ENCODE results near the gene MOSMO. TPM values are rescaled to one million over a fixed set of nuclear protein-coding genes. Genes with fewer than 3 reads are reported as not detected.

MOSMO gene
- total and polyA plus RNA-seq, 10 of the 15 experiments (the other 5 are each of a cell fraction or from before 2014, with no cell fraction given), result 1.7 to 26.7 (median 12.2) TPM

- POLR2A ChIA-PET, result interaction anchor here (0.6 to 1.9 kb wide), 8 partner anchors 20 to 129 kb away, joined by 3 to 8 read pairs (median 5); no protein-coding TSS in a partner anchor
Measured at GRCh38 chr16:22078656-22079055, 70.7 kb downstream of the MOSMO start.

More at GRCh38 chr16:22078656-22079055, 70.7 kb downstream of the MOSMO start:
- no peak for ATAC-seq
- TF ChIP-seq, protein P1, sequence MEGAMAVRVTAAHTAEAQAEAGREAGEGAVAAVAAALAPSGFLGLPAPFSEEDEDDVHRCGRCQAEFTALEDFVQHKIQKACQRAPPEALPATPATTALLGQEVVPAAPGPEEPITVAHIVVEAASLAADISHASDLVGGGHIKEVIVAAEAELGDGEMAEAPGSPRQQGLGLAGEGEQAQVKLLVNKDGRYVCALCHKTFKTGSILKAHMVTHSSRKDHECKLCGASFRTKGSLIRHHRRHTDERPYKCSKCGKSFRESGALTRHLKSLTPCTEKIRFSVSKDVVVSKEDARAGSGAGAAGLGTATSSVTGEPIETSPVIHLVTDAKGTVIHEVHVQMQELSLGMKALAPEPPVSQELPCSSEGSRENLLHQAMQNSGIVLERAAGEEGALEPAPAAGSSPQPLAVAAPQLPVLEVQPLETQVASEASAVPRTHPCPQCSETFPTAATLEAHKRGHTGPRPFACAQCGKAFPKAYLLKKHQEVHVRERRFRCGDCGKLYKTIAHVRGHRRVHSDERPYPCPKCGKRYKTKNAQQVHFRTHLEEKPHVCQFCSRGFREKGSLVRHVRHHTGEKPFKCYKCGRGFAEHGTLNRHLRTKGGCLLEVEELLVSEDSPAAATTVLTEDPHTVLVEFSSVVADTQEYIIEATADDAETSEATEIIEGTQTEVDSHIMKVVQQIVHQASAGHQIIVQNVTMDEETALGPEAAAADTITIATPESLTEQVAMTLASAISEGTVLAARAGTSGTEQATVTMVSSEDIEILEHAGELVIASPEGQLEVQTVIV (IDR thresholded peaks at IDR 0.05; ENCODE audit: borderline replicate concordance, partially characterized antibody), result no peak
- TF ChIP-seq FOXM1 (IDR thresholded peaks at IDR 0.05; ENCODE audit: low read depth, low read length), result no peak
- TF ChIP-seq, protein P2, sequence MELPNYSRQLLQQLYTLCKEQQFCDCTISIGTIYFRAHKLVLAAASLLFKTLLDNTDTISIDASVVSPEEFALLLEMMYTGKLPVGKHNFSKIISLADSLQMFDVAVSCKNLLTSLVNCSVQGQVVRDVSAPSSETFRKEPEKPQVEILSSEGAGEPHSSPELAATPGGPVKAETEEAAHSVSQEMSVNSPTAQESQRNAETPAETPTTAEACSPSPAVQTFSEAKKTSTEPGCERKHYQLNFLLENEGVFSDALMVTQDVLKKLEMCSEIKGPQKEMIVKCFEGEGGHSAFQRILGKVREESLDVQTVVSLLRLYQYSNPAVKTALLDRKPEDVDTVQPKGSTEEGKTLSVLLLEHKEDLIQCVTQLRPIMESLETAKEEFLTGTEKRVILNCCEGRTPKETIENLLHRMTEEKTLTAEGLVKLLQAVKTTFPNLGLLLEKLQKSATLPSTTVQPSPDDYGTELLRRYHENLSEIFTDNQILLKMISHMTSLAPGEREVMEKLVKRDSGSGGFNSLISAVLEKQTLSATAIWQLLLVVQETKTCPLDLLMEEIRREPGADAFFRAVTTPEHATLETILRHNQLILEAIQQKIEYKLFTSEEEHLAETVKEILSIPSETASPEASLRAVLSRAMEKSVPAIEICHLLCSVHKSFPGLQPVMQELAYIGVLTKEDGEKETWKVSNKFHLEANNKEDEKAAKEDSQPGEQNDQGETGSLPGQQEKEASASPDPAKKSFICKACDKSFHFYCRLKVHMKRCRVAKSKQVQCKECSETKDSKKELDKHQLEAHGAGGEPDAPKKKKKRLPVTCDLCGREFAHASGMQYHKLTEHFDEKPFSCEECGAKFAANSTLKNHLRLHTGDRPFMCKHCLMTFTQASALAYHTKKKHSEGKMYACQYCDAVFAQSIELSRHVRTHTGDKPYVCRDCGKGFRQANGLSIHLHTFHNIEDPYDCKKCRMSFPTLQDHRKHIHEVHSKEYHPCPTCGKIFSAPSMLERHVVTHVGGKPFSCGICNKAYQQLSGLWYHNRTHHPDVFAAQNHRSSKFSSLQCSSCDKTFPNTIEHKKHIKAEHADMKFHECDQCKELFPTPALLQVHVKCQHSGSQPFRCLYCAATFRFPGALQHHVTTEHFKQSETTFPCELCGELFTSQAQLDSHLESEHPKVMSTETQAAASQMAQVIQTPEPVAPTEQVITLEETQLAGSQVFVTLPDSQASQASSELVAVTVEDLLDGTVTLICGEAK (IDR thresholded peaks at IDR 0.05; ENCODE audit: borderline replicate concordance), result no peak
- no peak for TF ChIP-seq NFYB (IDR thresholded peaks at IDR 0.05; ENCODE audit: insufficient read depth, low read depth, low read length)
- Histone ChIP-seq H3K79me2 (ENCODE audit: control insufficient read depth, insufficient read depth, low read length) (no peaks in the 10 kb centered on the region), H3K27ac (ENCODE audit: control insufficient read depth, insufficient read depth) (no peak overlapping the region), H3K9ac (ENCODE audit: control insufficient read depth, insufficient read depth, low read length) (no peak overlapping the region), H3K9me3 (replicated peaks; ENCODE audit: control insufficient read depth, insufficient read depth, low read length) (no peaks in the 10 kb centered on the region), H3K4me3 (no peak overlapping the region), H3K4me2 (ENCODE audit: control insufficient read depth, insufficient read depth) (no peak overlapping the region), H3K36me3 (ENCODE audit: control insufficient read depth in 2 of 2, insufficient read depth in 2 of 2, low read length in 1 of 2) (no peaks in the 10 kb centered on the region; a peak in 1 of 4 replicates), H4K20me1 (ENCODE audit: control insufficient read depth, insufficient read depth) (no peaks in the 10 kb centered on the region), H3K27me3 (replicated peaks in 1 of 2; ENCODE audit: control insufficient read depth in 2 of 2, insufficient read depth in 2 of 2, low read length in 1 of 2) (no peaks in the 10 kb centered on the region), H3K4me1 (ENCODE audit: control insufficient read depth, insufficient read depth, low read length) (no peaks in the 10 kb centered on the region), H2AFZ (ENCODE audit: control insufficient read depth, low read depth, low read length) (no peak overlapping the region)
- ChIA-PET RAD21 (ENCODE audit: unreplicated experiment) (interaction anchor here (0.9 to 5.9 kb wide), 20 partner anchors 9 to 421 kb away, joined by 3 to 466 read pairs (median 10); partner anchors contain the start of genes MOSMO, PDZD9 and UQCRC2), CTCF (interaction anchor here (0.5 to 6.0 kb wide), 41 partner anchors 12 to 778 kb away, joined by 3 to 686 read pairs (median 10); partner anchors contain the start of genes MOSMO, PDZD9 and VWA3A), SMC1A (ENCODE audit: uncharacterized antibody, unreplicated experiment) (interaction anchor here (0.7 to 6.0 kb wide), 26 partner anchors 9 to 417 kb away, joined by 3 to 567 read pairs (median 12); partner anchors contain the start of genes MOSMO, PDZD9, UQCRC2 and VWA3A)
- in situ Hi-C loops (cut with MboI) (no loop called here), intact Hi-C loops (cut with micrococcal nuclease; ENCODE audit: unreplicated experiment) (no loop called here)
- WGBS (ENCODE audit: insufficient coverage, insufficient replicate concordance, low lambda C conversion rate, missing lambda C conversion rate), result 92% methylated on average over 1 of the region's 1 CpG
- no peak for FAIRE-seq
- BruUV-seq (replicated peaks), result no TSS peak
- DNase-seq (ENCODE audit: low read depth, low spot score), result no peak
